Smooth muscle cell (in vitro differentiated cells): ENCODE measurements around the gene B4GALT2. TPM values are rescaled to one million over a fixed set of nuclear protein-coding genes. Genes with fewer than 3 reads are reported as not detected.

Experiments used
- DNase-seq: peaks from one replicate; lab custom pipeline; 2025; ENCODE audit not compliant: unreplicated experiment; lab: John Stamatoyannopoulos, UW
- H2AFZ ChIP-seq: fragments of 200-600 bp; sonication (generic); 2 replicates; pipeline ENCODE4 v1.6.0; 2016; ENCODE audit warnings: antibody characterized with exemption, low read depth, mild to moderate bottlenecking
- H3F3A ChIP-seq: fragments of 200-600 bp; sonication (generic); 2 replicates; pipeline ENCODE4 v1.6.0; 2017; ENCODE audit warnings: antibody characterized with exemption, low read depth
- H3K27ac ChIP-seq: fragments of 200-600 bp; sonication (generic); 2 replicates; pipeline ENCODE4 v1.5.1; 2016; ENCODE audit warnings: low read depth, mild to moderate bottlenecking
- H3K27me3 ChIP-seq: fragments of 200-600 bp; sonication (generic); 2 replicates; pipeline ENCODE4 v1.6.1; 2016; ENCODE audit warnings: low read depth, mild to moderate bottlenecking
- H3K36me3 ChIP-seq: fragments of 200-600 bp; sonication (generic); 2 replicates; pipeline ENCODE4 v1.5.1; 2016; ENCODE audit warnings: low read depth
- H3K4me1 ChIP-seq: fragments of 200-600 bp; sonication (generic); 2 replicates; pipeline ENCODE4 v1.5.1; 2016; ENCODE audit warnings: low read depth
- H3K4me2 ChIP-seq: fragments of 200-600 bp; sonication (generic); 2 replicates; pipeline ENCODE4 v1.6.0; 2016; ENCODE audit warnings: mild to moderate bottlenecking
- H3K4me3 ChIP-seq: fragments of 200-600 bp; sonication (generic); 2 replicates; pipeline ENCODE4 v1.5.1; 2016; ENCODE audit warnings: mild to moderate bottlenecking
- H3K79me2 ChIP-seq: fragments of 200-600 bp; sonication (generic); 2 replicates; pipeline ENCODE4 v1.6.0; 2016; ENCODE audit warnings: low read depth, mild to moderate bottlenecking
- H3K9ac ChIP-seq: fragments of 200-600 bp; sonication (generic); 2 replicates; pipeline ENCODE4 v1.6.0; 2016; ENCODE audit warnings: low read depth
- H3K9me3 ChIP-seq: fragments of 200-600 bp; sonication (generic); replicated peaks from 2 replicates; pipeline ENCODE4 v1.5.1; 2016; ENCODE audit warnings: low read depth
- H4K20me1 ChIP-seq: fragments of 200-600 bp; sonication (generic); 2 replicates; pipeline ENCODE4 v1.6.0; 2016; ENCODE audit warnings: low read depth
- CTCF ChIP-seq: fragments of 200-600 bp; sonication (generic); IDR thresholded peaks from 2 replicates; pipeline ENCODE4 v1.5.1; 2017; ENCODE audit warnings: borderline replicate concordance, mild to moderate bottlenecking, antibody characterized with exemption; ENCODE audit not compliant: insufficient read depth, poor library complexity, severe bottlenecking
- WGBS: methylation state at CpG from one replicate; pipeline ENCODE4 v1.1.7; 2016; ENCODE audit warnings: low lambda C conversion rate; 5-methylcytosine and 5-hydroxymethylcytosine counted together
- polyA plus RNA-seq: library from polyadenylated mRNA; unstranded; fragments of >200 nt; fragmentation: Nextera tagmentation; extraction: Ambion mirVana; gene quantifications from 2 replicates; pipeline ENCODE4 v1.2.1, GENCODE V29; 2016
- total RNA-seq: library from RNA; depleted of rRNA; stranded (reverse); fragments of >200 nt; gene quantifications from 2 replicates; pipeline ENCODE4 v1.2.3, GENCODE V29; 2014

The B4GALT2 gene
- total RNA-seq (52.4 and 67.0 TPM in 2 replicates), polyA plus RNA-seq (113 and 135 TPM in 2 replicates)

- no peaks in the 10 kb centered on the region for H3K27me3 ChIP-seq
- no peaks in the 10 kb centered on the region for H3K9me3 ChIP-seq
- H3F3A ChIP-seq: peaks cover 19% of the 10 kb centered on the region
- H3K9ac ChIP-seq: peak within 1 kb of the TSS; percentile 76
- peaks cover 31% of the 10 kb centered on the region for H3K79me2 ChIP-seq
- 5% methylated on average over 35 of the region's 54 CpGs for WGBS
- peak within 1 kb of the TSS; percentile 75 for H3K4me3 ChIP-seq
- TF ChIP-seq CTCF: no peak
- H3K4me1 ChIP-seq: peaks cover 18% of the 10 kb centered on the region
- H3K27ac ChIP-seq: peak within 1 kb of the TSS; percentile 25
- DNase-seq: no peak
- peaks cover 65% of the 10 kb centered on the region for H4K20me1 ChIP-seq
- H3K36me3 ChIP-seq: no peaks in the 10 kb centered on the region
- peak within 1 kb of the TSS; percentile 74 for H2AFZ ChIP-seq
- peak within 1 kb of the TSS; percentile 98 for H3K4me2 ChIP-seq
Observed at GRCh38 chr1:43978551-43979260, at the start of gene B4GALT2. TSS of gene B4GALT2 (plus strand) at chr1:43979210. CDS start at chr1:43981161, 1,951 bp downstream.

- H3K9me3 ChIP-seq: no peaks in the 10 kb centered on the region
- no peak for DNase-seq
- H3K79me2 ChIP-seq: no peaks in the 10 kb centered on the region
- H3K36me3 ChIP-seq: no peaks in the 10 kb centered on the region
- H3K4me3 ChIP-seq: no peak overlapping the region
- no peaks in the 10 kb centered on the region for H3K27me3 ChIP-seq
- 95% methylated on average over 10 of the region's 10 CpGs for WGBS
- H3K9ac ChIP-seq: no peak overlapping the region
- H3F3A ChIP-seq: no peaks in the 10 kb centered on the region
- H3K27ac ChIP-seq: no peak overlapping the region
- H2AFZ ChIP-seq: no peak overlapping the region
- H4K20me1 ChIP-seq: no peaks in the 10 kb centered on the region
- no peaks in the 10 kb centered on the region for H3K4me1 ChIP-seq
- H3K4me2 ChIP-seq: no peak overlapping the region
- TF ChIP-seq CTCF: peak; percentile 32
Observed at GRCh38 chr1:43930168-43930948, 48.7 kb upstream of the B4GALT2 start.

GRCh38 chr1:43930949-43931275 is 48.1 kb upstream of the B4GALT2 start:
- Histone ChIP-seq H3K36me3 (no peaks in the 10 kb centered on the region), H2AFZ (no peak overlapping the region), H3K4me1 (no peaks in the 10 kb centered on the region), H3K4me3 (no peak overlapping the region), H3K9ac (no peak overlapping the region), H3K4me2 (no peak overlapping the region), H4K20me1 (no peaks in the 10 kb centered on the region), H3K27me3 (peaks cover 4% of the 10 kb centered on the region), H3K9me3 (no peaks in the 10 kb centered on the region), H3K27ac (no peak overlapping the region), H3K79me2 (no peaks in the 10 kb centered on the region), H3F3A (no peaks in the 10 kb centered on the region)
- no peak for DNase-seq
- TF ChIP-seq CTCF: no peak
- WGBS: 77% methylated on average over 4 of the region's 4 CpGs
